Measurements from ENCODE around the gene RPS15. TPM values are rescaled to one million over a fixed set of nuclear protein-coding genes. Genes with fewer than 3 reads are reported as not detected.
"Not testable (repeated sequence)": the region's sequence is repeated elsewhere in the genome, so short reads cannot be mapped to it uniquely, and the experiment has no call there.

The RPS15 gene
- polyA plus RNA-seq, 2 donors: 2,888 to 3,260 TPM

DNA sequence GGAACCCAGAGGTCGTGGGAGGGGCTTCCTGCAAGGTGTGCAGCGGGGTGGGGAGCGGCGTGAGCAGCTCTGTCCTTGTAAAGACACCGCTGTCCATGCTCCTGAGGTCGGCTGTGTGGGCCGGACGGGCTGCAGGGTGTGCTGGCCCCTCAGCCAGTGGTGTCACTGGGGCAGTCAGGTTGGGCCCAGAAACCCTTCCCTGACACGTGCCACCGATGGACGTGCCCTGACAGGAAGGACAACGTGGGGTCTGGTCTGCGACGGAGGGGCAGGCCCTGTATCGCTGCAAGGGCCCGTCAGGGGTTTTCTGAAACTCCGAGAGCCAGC, 4.2 kb upstream of the RPS15 start:
- Histone ChIP-seq H3K9me3 (ENCODE audit: control insufficient read depth in 2 of 2, insufficient read depth in 1 of 2, low read depth in 1 of 2, low read length in 1 of 2) (no peaks in the 10 kb centered on the region), H3K4me3 (ENCODE audit: low read depth in 1 of 2, low read length in 2 of 2) (no peak overlapping the region), H3K4me1 (ENCODE audit: control insufficient read depth in 2 of 2, insufficient read depth in 2 of 2, low read length in 1 of 2) (peaks cover 0 to 4% of the 10 kb centered on the region in 2 donors), H3K27me3 (ENCODE audit: control insufficient read depth in 1 of 2, insufficient read depth in 2 of 2, low read length in 2 of 2) (no peaks in the 10 kb centered on the region), H3K36me3 (ENCODE audit: control insufficient read depth in 2 of 2, insufficient read depth in 2 of 2, low read length in 1 of 2) (peaks cover 11 to 51% of the 10 kb centered on the region in 2 donors), H3K27ac (ENCODE audit: low read depth in 2 of 2, low read length in 1 of 2) (no peak overlapping the region)
- WGBS, 2 donors: 89 to 91% methylated on average over 17 of the region's 17 CpGs

DNA sequence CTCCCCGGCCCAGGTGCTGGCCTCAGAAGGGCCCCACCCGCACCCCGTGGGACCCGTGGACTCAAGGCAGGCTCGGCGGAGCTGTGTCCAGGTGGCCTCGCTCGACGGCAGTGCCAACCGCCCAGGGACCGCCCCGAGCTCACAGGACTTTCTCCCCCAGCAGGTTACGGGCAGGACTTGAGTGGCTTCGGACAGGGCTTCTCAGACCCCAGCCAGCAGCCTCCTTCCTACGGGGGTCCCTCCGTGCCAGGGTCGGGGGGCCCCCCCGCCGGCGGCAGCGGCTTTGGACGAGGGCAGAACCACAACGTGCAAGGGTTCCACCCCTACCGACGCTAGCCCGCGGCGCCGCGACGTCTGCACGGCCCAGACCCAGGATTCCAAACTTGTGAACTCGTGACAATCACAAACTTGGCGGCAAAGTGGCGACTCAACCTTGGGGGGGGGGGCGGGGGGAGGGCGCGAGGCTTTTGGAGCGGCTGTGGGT, 3.6 kb upstream of the RPS15 start:
- Histone ChIP-seq H3K9me3 (ENCODE audit: control insufficient read depth in 2 of 2, insufficient read depth in 1 of 2, low read depth in 1 of 2, low read length in 1 of 2) (no peaks in the 10 kb centered on the region), H3K4me3 (ENCODE audit: low read depth in 1 of 2, low read length in 2 of 2) (no peak overlapping the region), H3K36me3 (ENCODE audit: control insufficient read depth in 2 of 2, insufficient read depth in 2 of 2, low read length in 1 of 2) (peaks cover 11 to 49% of the 10 kb centered on the region in 2 donors), H3K4me1 (ENCODE audit: control insufficient read depth in 2 of 2, insufficient read depth in 2 of 2, low read length in 1 of 2) (peaks cover 2 to 9% of the 10 kb centered on the region in 2 donors), H3K27ac (ENCODE audit: low read depth in 2 of 2, low read length in 1 of 2) (no peak overlapping the region), H3K27me3 (ENCODE audit: control insufficient read depth in 1 of 2, insufficient read depth in 2 of 2, low read length in 2 of 2) (no peaks in the 10 kb centered on the region)
- 84 to 87% methylated on average over 39 of the region's 39 CpGs for WGBS, 2 donors

DNA sequence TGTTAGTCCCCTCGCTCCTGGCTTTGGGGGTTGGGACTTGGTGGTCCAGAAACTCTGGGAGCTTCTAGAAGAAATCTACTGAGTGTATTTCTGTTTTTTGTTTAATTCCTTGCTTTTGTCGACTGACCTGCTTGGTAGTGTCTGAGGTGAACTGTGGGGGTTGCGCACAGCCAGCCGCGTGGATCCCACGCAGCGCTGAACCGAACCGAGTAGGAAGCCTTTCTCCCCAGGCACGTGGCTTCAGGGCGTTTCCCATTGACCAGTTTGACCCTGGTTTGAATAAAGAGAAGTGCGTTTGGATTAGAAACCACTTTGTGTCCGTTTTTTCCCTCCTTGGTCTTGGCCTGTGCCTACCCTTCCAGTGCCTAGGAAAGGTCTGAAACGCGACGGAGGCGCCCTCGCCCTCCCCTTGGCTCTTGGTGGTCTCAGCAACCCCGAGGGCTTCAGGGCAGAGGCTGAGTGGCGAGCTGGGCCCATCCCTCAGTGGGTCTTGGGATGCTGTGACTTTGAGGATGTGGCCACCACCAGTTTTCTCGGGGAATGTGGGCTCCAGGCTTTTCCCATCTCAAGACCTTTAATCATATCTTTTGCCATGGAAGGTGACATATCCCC, 2.7 kb upstream of the RPS15 start:
- Histone ChIP-seq H3K36me3 (ENCODE audit: control insufficient read depth in 2 of 2, insufficient read depth in 2 of 2, low read length in 1 of 2) (peaks cover 8 to 48% of the 10 kb centered on the region in 2 donors), H3K9me3 (ENCODE audit: control insufficient read depth in 2 of 2, insufficient read depth in 1 of 2, low read depth in 1 of 2, low read length in 1 of 2) (no peaks in the 10 kb centered on the region), H3K4me1 (ENCODE audit: control insufficient read depth in 2 of 2, insufficient read depth in 2 of 2, low read length in 1 of 2) (peaks cover 6 to 11% of the 10 kb centered on the region in 2 donors)

DNA sequence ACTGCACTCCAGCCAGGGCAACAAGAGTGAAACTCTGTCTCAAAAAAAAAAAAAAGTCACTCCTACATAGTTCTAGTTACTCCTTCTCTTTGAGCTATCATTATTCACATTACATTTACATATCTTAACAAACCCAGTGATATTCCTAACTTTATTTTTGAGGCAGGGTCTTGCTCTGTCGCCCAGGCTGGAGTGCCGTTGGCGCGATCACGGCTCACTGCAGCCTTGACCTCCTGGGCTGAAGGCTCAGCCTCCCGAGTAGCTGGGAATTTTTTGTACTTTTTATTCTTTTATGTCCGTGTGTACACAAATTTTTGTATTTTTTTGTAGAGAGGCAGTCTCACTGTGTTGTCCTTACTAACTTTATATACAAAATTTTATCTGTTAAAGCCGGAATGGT, 587 bp upstream of the RPS15 start:
- H3K27me3 ChIP-seq (ENCODE audit: control insufficient read depth in 1 of 2, insufficient read depth in 2 of 2, low read length in 2 of 2): no peaks in the 10 kb centered on the region
- peaks cover 10 to 51% of the 10 kb centered on the region in 2 donors for H3K36me3 ChIP-seq (ENCODE audit: control insufficient read depth in 2 of 2, insufficient read depth in 2 of 2, low read length in 1 of 2)
- H3K4me1 ChIP-seq (ENCODE audit: control insufficient read depth in 2 of 2, insufficient read depth in 2 of 2, low read length in 1 of 2): peaks cover 7 to 11% of the 10 kb centered on the region in 2 donors
- no peaks in the 10 kb centered on the region for H3K9me3 ChIP-seq (ENCODE audit: control insufficient read depth in 2 of 2, insufficient read depth in 1 of 2, low read depth in 1 of 2, low read length in 1 of 2)
- peak overlapping the region in 1 of 2 donors; percentile 51 for H3K27ac ChIP-seq (ENCODE audit: low read depth in 2 of 2, low read length in 1 of 2)
- 44 to 50% methylated on average over 8 of the region's 8 CpGs for WGBS, 2 donors
- no peak overlapping the region for H3K4me3 ChIP-seq (ENCODE audit: low read depth in 1 of 2, low read length in 2 of 2)

More for the DNA sequence above, 2.7 kb upstream of the RPS15 start:
- no peaks in the 10 kb centered on the region for H3K27me3 ChIP-seq (ENCODE audit: control insufficient read depth in 1 of 2, insufficient read depth in 2 of 2, low read length in 2 of 2)
- WGBS, 2 donors: 84 to 88% methylated on average over 21 of the region's 21 CpGs
- no peak overlapping the region for H3K27ac ChIP-seq (ENCODE audit: low read depth in 2 of 2, low read length in 1 of 2)
- H3K4me3 ChIP-seq (ENCODE audit: low read depth in 1 of 2, low read length in 2 of 2): no peak overlapping the region

DNA sequence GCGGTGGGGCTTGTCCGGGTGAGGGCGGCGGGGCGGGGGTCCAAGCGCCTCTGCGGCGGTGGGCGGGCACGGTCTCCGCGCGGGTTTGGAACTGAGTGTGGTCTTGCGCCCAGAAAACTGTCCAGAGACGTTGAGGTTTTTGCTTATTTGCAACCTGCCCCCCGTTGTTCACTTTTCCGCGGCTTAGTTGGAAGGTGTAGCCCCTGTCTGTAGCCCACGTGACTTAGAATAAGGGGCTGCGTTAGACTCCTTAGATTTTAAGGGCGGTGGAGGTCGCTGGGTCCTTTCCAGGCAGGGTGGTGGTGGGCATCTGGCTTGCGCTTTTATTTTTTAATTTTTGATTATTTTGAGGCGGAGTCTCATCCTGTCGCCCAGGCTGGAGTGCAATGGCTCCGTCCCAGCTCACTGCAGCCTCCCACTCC, 748 bp downstream of the RPS15 start:
- Histone ChIP-seq H3K27me3 (ENCODE audit: control insufficient read depth in 1 of 2, insufficient read depth in 2 of 2, low read length in 2 of 2) (no peaks in the 10 kb centered on the region), H3K36me3 (ENCODE audit: control insufficient read depth in 2 of 2, insufficient read depth in 2 of 2, low read length in 1 of 2) (peaks cover 9 to 38% of the 10 kb centered on the region in 2 donors), H3K9me3 (ENCODE audit: control insufficient read depth in 2 of 2, insufficient read depth in 1 of 2, low read depth in 1 of 2, low read length in 1 of 2) (no peaks in the 10 kb centered on the region), H3K27ac (ENCODE audit: low read depth in 2 of 2, low read length in 1 of 2) (peak overlapping the region; percentile 86 to 91), H3K4me1 (ENCODE audit: control insufficient read depth in 2 of 2, insufficient read depth in 2 of 2, low read length in 1 of 2) (peaks cover 7 to 11% of the 10 kb centered on the region in 2 donors), H3K4me3 (ENCODE audit: low read depth in 1 of 2, low read length in 2 of 2) (peak overlapping the region; percentile 93 to 94)
- 1 to 2% methylated on average over 26 of the region's 26 CpGs for WGBS, 2 donors

DNA sequence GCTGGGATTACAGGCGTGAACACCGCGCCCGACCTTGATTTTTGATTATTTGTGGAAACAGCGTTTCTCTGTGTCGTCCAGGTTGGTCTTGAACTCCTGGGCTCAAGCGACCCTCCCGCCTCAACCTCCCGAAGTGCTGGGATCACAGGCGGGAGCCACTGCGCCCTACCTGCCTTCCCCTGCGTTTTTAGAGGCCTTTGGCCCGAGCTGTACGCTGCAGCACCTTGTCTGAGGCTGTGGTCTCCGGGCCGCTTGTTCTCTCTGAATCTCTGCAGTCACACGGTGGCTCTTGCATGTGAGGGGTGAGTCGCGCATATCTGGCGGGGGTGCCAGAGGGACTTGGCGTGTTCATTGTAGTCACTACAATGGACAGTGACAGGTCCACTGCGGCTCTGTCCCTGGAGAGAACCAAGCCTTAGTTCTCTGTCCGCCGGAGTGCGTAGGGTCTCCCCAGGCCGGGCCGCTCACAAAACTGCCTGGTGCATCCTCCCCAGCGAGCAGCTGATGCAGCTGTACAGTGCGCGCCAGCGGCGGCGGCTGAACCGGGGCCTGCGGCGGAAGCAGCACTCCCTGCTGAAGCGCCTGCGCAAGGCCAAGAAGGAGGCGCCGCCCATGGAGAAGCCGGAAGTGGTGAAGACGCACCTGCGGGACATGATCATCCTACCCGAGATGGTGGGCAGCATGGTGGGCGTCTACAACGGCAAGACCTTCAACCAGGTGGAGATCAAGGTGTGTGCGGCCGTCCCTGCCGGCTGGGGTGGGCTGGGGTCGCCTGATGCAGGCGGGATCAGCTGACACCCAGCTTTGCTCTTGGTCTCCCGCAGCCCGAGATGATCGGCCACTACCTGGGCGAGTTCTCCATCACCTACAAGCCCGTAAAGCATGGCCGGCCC, 1.6 kb downstream of the RPS15 start:
- not testable (repeated sequence) for H3K27me3 ChIP-seq (ENCODE audit: control insufficient read depth in 1 of 2, insufficient read depth in 2 of 2, low read length in 2 of 2); H3K27ac ChIP-seq (ENCODE audit: low read depth in 2 of 2, low read length in 1 of 2); H3K9me3 ChIP-seq (ENCODE audit: control insufficient read depth in 2 of 2, insufficient read depth in 1 of 2, low read depth in 1 of 2, low read length in 1 of 2)
- Histone ChIP-seq H3K4me1 (ENCODE audit: control insufficient read depth in 2 of 2, insufficient read depth in 2 of 2, low read length in 1 of 2) (peaks cover 7 to 11% of the 10 kb centered on the region in 2 donors), H3K36me3 (ENCODE audit: control insufficient read depth in 2 of 2, insufficient read depth in 2 of 2, low read length in 1 of 2) (peaks cover 4 to 30% of the 10 kb centered on the region in 2 donors), H3K4me3 (ENCODE audit: low read depth in 1 of 2, low read length in 2 of 2) (peak overlapping the region; percentile 93 to 94)
- 70 to 77% methylated on average over 57 of the region's 57 CpGs for WGBS, 2 donors

DNA sequence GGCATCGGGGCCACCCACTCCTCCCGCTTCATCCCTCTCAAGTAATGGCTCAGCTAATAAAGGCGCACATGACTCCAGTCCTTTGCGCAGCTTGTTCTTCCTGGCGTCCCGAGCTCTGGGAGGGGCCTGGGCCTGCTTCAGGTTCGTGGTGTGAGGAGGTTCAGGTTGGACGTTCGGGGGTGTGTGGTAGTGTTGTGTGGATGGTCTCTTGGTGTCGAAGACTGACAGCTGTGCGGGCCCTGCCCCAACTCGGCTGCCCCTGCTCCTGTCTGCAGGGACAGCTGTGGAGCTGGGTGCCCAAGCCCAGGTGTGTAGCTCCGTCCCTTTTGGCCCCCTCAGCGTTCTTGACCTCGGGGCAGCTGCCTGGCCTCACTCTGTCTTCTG, 2.2 kb downstream of the RPS15 start:
- 84 to 86% methylated on average over 14 to 15 of the region's 15 CpGs for WGBS, 2 donors
- peaks cover 4 to 29% of the 10 kb centered on the region in 2 donors for H3K36me3 ChIP-seq (ENCODE audit: control insufficient read depth in 2 of 2, insufficient read depth in 2 of 2, low read length in 1 of 2)
- no peaks in the 10 kb centered on the region for H3K27me3 ChIP-seq (ENCODE audit: control insufficient read depth in 1 of 2, insufficient read depth in 2 of 2, low read length in 2 of 2)
- H3K27ac ChIP-seq (ENCODE audit: low read depth in 2 of 2, low read length in 1 of 2): no peak overlapping the region
- H3K9me3 ChIP-seq (ENCODE audit: control insufficient read depth in 2 of 2, insufficient read depth in 1 of 2, low read depth in 1 of 2, low read length in 1 of 2): no peaks in the 10 kb centered on the region
- no peak overlapping the region for H3K4me3 ChIP-seq (ENCODE audit: low read depth in 1 of 2, low read length in 2 of 2)
- H3K4me1 ChIP-seq (ENCODE audit: control insufficient read depth in 2 of 2, insufficient read depth in 2 of 2, low read length in 1 of 2): peaks cover 7 to 11% of the 10 kb centered on the region in 2 donors

DNA sequence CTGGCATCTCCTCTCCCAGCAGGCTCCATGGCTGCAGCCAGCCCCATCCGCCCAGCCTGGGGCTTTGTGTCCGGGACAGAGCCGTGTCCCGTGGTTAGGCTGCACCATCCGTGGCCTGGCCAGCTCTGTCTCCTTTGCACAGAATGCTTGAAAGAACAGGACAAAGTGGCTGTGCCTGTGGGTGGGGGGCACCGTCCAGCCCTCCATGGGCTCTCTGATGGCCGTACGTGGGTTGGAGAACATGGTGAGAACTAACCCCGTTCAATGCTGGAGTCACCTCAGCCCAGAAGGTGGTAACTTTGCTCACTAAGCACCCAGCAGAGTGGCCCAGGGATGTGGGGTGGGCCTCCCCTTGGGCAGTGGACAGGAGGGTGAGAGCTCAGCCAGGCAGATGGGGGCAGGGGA, 2.8 kb downstream of the RPS15 start:
- Histone ChIP-seq H3K4me1 (ENCODE audit: control insufficient read depth in 2 of 2, insufficient read depth in 2 of 2, low read length in 1 of 2) (peaks cover 7 to 11% of the 10 kb centered on the region in 2 donors), H3K36me3 (ENCODE audit: control insufficient read depth in 2 of 2, insufficient read depth in 2 of 2, low read length in 1 of 2) (peaks cover 4 to 25% of the 10 kb centered on the region in 2 donors), H3K4me3 (ENCODE audit: low read depth in 1 of 2, low read length in 2 of 2) (no peak overlapping the region), H3K9me3 (ENCODE audit: control insufficient read depth in 2 of 2, insufficient read depth in 1 of 2, low read depth in 1 of 2, low read length in 1 of 2) (no peaks in the 10 kb centered on the region), H3K27ac (ENCODE audit: low read depth in 2 of 2, low read length in 1 of 2) (no peak overlapping the region), H3K27me3 (ENCODE audit: control insufficient read depth in 1 of 2, insufficient read depth in 2 of 2, low read length in 2 of 2) (peaks cover 0 to 2% of the 10 kb centered on the region in 2 donors)
- WGBS, 2 donors: 88 to 89% methylated on average over 9 of the region's 9 CpGs

DNA sequence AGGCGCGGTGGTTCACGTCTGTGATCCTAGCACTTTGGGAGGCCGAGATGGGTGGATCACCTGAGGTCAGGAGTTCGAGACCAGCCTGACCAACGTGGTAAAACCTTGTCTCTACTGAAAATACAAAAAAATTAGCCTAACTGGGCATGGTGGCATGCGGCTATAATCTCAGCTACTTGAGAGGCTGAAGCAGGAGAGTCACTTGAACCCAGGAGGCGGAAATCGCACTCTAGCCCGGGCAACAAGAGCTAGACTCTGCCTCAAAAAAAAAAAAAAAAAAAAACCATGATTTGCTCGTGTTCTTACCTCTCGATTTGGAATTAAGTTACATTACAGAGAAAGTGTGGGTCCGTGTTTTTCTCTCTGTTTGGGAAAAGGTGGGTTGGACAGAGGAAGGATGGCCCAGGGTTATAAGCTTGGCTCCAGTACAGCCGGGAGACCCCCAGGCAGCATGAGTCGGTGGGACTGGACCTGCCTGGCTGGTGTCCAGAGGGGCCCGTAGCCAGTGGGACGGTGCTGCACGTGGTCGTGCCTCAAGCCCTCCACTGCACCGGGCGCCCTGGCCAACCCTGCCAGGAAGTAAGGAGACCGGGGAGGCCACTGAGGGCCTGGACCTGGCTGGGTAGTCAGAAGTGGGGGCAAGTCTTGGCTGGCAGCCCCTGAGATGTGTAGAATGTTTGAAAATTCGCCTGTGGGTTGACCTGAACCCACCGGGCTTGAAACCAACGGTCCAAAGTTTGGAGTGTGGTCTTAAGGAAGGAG, 3.7 kb downstream of the RPS15 start:
- WGBS, 2 donors: 80 to 86% methylated on average over 25 of the region's 25 CpGs
- Histone ChIP-seq H3K4me1 (ENCODE audit: control insufficient read depth in 2 of 2, insufficient read depth in 2 of 2, low read length in 1 of 2) (peaks cover 7 to 13% of the 10 kb centered on the region in 2 donors), H3K36me3 (ENCODE audit: control insufficient read depth in 2 of 2, insufficient read depth in 2 of 2, low read length in 1 of 2) (peaks cover 4 to 25% of the 10 kb centered on the region in 2 donors), H3K27me3 (ENCODE audit: control insufficient read depth in 1 of 2, insufficient read depth in 2 of 2, low read length in 2 of 2) (peaks cover 0 to 8% of the 10 kb centered on the region in 2 donors), H3K27ac (ENCODE audit: low read depth in 2 of 2, low read length in 1 of 2) (no peak overlapping the region), H3K4me3 (ENCODE audit: low read depth in 1 of 2, low read length in 2 of 2) (no peak overlapping the region), H3K9me3 (ENCODE audit: control insufficient read depth in 2 of 2, insufficient read depth in 1 of 2, low read depth in 1 of 2, low read length in 1 of 2) (no peaks in the 10 kb centered on the region)

Measured in esophagus (tissue), 2 donors.